SU-DHL-6 (cell line): ENCODE results near the gene PGBD5.

Experiments used
- H2AFZ ChIP-seq: fragments of 200-600 bp; sonication (generic); 2 replicates; pipeline ENCODE4 v1.6.1; 2014; ENCODE audit warnings: low read depth, mild to moderate bottlenecking, moderate library complexity, mixed read lengths, antibody characterized with exemption, low read length; ENCODE audit not compliant: severe bottlenecking
- H3F3A ChIP-seq: fragments of 200-600 bp; shearing (Covaris generic); 2 replicates; pipeline ENCODE4 v1.6.0; 2016; ENCODE audit warnings: antibody characterized with exemption, mild to moderate bottlenecking; ENCODE audit not compliant: insufficient read depth
- H3K27ac ChIP-seq: fragments of 200-600 bp; sonication (generic); 2 replicates; pipeline ENCODE4 v1.5.1; 2016; ENCODE audit warnings: low read depth, mild to moderate bottlenecking, low read length, moderate library complexity, mixed read lengths
- H3K27me3 ChIP-seq: fragments of 200-600 bp; sonication (generic), shearing (Covaris generic); 2 replicates; pipeline ENCODE4 v1.6.0; 2014; ENCODE audit warnings: mild to moderate bottlenecking, low read length
- H3K36me3 ChIP-seq: fragments of 200-600 bp; sonication (generic); 2 replicates; pipeline ENCODE4 v1.6.1; 2014; ENCODE audit warnings: mild to moderate bottlenecking, low read length, mixed read lengths
- H3K4me2 ChIP-seq: fragments of 300-600, 200-600 bp; shearing (Covaris generic), sonication (generic); 2 replicates; pipeline ENCODE4 v1.6.0; 2014; ENCODE audit warnings: low read length, low read depth, mild to moderate bottlenecking; ENCODE audit not compliant: poor library complexity, severe bottlenecking
- H3K4me3 ChIP-seq: fragments of 200-600 bp; sonication (generic); 2 replicates; pipeline ENCODE4 v1.5.1; 2014; ENCODE audit warnings: antibody characterized with exemption, low read length, mild to moderate bottlenecking, mixed read lengths; ENCODE audit not compliant: insufficient read depth, poor library complexity, severe bottlenecking
- H3K79me2 ChIP-seq: fragments of 200-600 bp; sonication (generic); 2 replicates; pipeline ENCODE4 v1.6.1; 2014; ENCODE audit warnings: mild to moderate bottlenecking, low read length, moderate library complexity; ENCODE audit not compliant: insufficient read depth
- H3K9ac ChIP-seq: fragments of 200-600 bp; sonication (generic); 2 replicates; pipeline ENCODE4 v1.7.0; 2014; ENCODE audit warnings: mild to moderate bottlenecking, low read length
- H3K9me2 ChIP-seq: fragments of 200-600 bp; sonication (generic); replicated peaks from 2 replicates; pipeline ENCODE4 v1.6.1; 2014; ENCODE audit warnings: low read length; ENCODE audit not compliant: insufficient read depth
- H3K9me3 ChIP-seq: fragments of 200-600 bp; sonication (generic); 2 replicates; pipeline ENCODE4 v1.6.1; 2014; ENCODE audit warnings: low read length, mixed read lengths; ENCODE audit not compliant: insufficient read depth
- H4K20me1 ChIP-seq: fragments of 200-600 bp; sonication (generic); 2 replicates; pipeline ENCODE4 v1.6.1; 2014; ENCODE audit warnings: low read depth, mild to moderate bottlenecking, antibody characterized with exemption, low read length, moderate library complexity, mixed read lengths
- CTCF ChIP-seq: fragments of 200-600 bp; sonication (generic); IDR thresholded peaks from one replicate; pipeline ENCODE4 v1.5.1; 2017; ENCODE audit warnings: antibody characterized with exemption, mild to moderate bottlenecking, low read length, moderate library complexity; ENCODE audit not compliant: insufficient read depth, poor library complexity, severe bottlenecking
- EZH2phosphoT487 ChIP-seq: fragments of 200-600 bp; sonication (generic), shearing (Covaris generic); conservative IDR thresholded peaks from 2 replicates; pipeline ENCODE4 v1.6.1; 2018; ENCODE audit warnings: mild to moderate bottlenecking, antibody characterized with exemption, low read length, moderate library complexity, mixed read lengths

PGBD5 gene

DNA sequence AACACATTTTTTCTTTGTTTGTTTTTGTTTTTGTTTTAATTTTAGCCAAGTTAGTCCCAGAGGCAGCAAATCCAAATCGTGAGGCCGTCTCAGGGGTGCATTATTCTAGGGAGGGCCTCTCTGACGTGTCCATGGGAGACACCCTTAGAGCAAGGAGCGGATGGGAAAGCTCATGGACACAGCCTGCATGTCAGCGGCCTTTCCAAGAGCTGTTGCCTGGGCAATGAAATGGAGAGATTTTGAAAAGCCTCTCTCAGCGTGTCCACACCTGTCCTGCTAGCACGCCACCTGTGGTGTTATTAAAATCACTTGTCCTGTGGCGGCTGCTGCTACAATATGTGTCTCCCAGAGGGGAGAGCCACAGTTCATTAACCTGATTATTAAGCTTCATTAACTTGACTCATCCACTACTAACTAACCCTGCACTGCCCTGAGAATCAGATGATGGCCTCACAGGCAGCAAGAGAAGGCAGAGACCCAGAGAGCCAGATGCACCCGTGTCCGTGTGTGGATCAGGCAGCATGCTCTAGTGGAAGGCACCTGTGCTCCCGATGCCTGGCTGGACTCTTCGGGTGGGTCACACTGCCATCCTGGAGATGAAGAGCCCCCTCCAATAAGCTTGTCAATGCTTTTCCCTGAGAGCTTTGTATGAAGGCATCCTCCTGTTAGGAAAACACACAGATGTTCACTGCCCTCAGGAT lies 133.3 kb downstream of the PGBD5 start:
- no peak for TF ChIP-seq EZH2phosphoT487
- no peaks in the 10 kb centered on the region for H3K79me2 ChIP-seq
- H3K27me3 ChIP-seq = no peaks in the 10 kb centered on the region
- H3K36me3 ChIP-seq = no peaks in the 10 kb centered on the region
- no peak overlapping the region for H3K9ac ChIP-seq
- no peaks in the 10 kb centered on the region for H3K9me2 ChIP-seq
- H3K9me3 ChIP-seq = no peaks in the 10 kb centered on the region
- no peak overlapping the region for H3K27ac ChIP-seq
- H3F3A ChIP-seq = no peaks in the 10 kb centered on the region
- no peak overlapping the region for H3K4me2 ChIP-seq
- H4K20me1 ChIP-seq = no peaks in the 10 kb centered on the region
- no peak overlapping the region for H3K4me3 ChIP-seq
- H2AFZ ChIP-seq = no peak overlapping the region

DNA sequence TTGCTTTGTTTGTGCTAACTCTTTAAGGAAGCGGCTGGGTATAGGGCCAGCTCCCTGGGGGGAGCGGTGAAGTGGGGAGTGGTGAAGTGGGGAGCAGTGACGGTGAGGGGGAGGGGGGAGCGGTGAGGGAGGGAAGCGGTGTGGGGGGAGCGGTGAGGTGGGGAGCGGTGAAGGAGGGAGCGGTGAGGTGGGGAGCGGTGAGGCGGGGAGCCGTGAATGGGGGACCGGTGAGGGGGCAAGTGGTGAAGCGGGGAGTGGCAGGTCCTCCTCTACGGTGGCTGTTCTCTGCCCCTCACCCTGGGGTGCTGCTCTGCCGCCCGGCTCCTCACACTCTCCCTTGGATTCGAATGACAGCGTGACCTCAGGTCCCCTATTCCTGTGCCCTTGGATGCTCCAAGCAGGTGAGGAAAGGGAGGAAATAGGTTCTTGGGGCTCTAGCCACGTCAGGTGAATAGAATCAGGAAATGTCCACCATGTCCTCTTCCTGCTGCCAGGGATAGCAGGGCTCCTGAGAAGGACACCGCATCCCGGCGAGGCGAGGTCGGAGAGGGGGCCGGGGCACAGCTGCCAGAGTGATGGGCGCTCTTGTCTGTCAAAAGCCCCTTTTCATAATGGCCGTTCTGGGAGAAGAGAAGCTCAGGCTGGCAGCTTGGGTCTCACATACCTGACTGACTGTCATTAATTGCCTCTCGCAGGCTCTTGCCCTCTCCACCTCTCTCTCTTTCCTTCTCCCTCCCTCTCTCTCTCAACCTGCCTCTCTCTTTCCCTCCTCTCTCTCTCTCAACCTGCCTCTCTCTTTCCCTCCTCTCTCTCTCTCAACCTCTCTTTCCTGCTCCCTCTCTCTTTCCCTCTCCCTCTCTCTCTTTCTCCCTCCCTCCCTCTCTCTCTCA lies 134.2 kb downstream of the PGBD5 start:
- Histone ChIP-seq H3K9me2 (no peaks in the 10 kb centered on the region), H3K27me3 (no peaks in the 10 kb centered on the region), H3K27ac (no peak overlapping the region), H3K9me3 (no peaks in the 10 kb centered on the region), H3K9ac (no peak overlapping the region), H3K36me3 (no peaks in the 10 kb centered on the region), H2AFZ (no peak overlapping the region), H3K79me2 (no peaks in the 10 kb centered on the region), H3K4me3 (no peak overlapping the region), H3F3A (no peaks in the 10 kb centered on the region), H4K20me1 (no peaks in the 10 kb centered on the region), H3K4me2 (no peak overlapping the region)
- TF ChIP-seq EZH2phosphoT487 = no peak
- no peak for TF ChIP-seq CTCF

- H3K4me2 ChIP-seq = no peak overlapping the region
- H3K79me2 ChIP-seq = no peaks in the 10 kb centered on the region
- TF ChIP-seq EZH2phosphoT487 (no peak), CTCF (no peak)
- no peak overlapping the region for H3K9ac ChIP-seq
- no peaks in the 10 kb centered on the region for H3K36me3 ChIP-seq
- no peaks in the 10 kb centered on the region for H3K9me3 ChIP-seq
- no peak overlapping the region for H2AFZ ChIP-seq
- H3K27ac ChIP-seq = no peak overlapping the region
- H3K9me2 ChIP-seq = no peaks in the 10 kb centered on the region
- H4K20me1 ChIP-seq = no peaks in the 10 kb centered on the region
- H3K4me3 ChIP-seq = no peak overlapping the region
- H3K27me3 ChIP-seq = no peaks in the 10 kb centered on the region
- no peaks in the 10 kb centered on the region for H3F3A ChIP-seq
Measured at GRCh38 chr1:230289350-230289644, 136.8 kb downstream of the PGBD5 start.
